GM21619 (cell line): ENCODE data around the gene ABHD2.

Experiments used
- ATAC-seq: cut with Tn5 transposase; IDR thresholded peaks from one replicate; pipeline ENCODE4 v1.9.1; 2021; ENCODE audit not compliant: unreplicated experiment

Gene ABHD2

GRCh38 chr15:89186803-89187202 lies 98.5 kb downstream of the ABHD2 start:
- no peak for ATAC-seq

GRCh38 chr15:89187301-89187985 lies 99.2 kb downstream of the ABHD2 start:
- ATAC-seq = no peak

GRCh38 chr15:89187986-89188514 lies 99.8 kb downstream of the ABHD2 start:
- no peak for ATAC-seq

- no peak for ATAC-seq
Measured at GRCh38 chr15:89192136-89192535, 103.9 kb downstream of the ABHD2 start.

- no peak for ATAC-seq
Measured at GRCh38 chr15:89192766-89193165, 104.5 kb downstream of the ABHD2 start.

GRCh38 chr15:89194608-89195007 lies 106.4 kb downstream of the ABHD2 start:
- ATAC-seq = no peak

- no peak for ATAC-seq
Measured at GRCh38 chr15:89195836-89196235, 107.6 kb downstream of the ABHD2 start.

- ATAC-seq = no peak
Measured at GRCh38 chr15:89196241-89196640, 108.0 kb downstream of the ABHD2 start.

- ATAC-seq = no peak
Measured at GRCh38 chr15:89196994-89197393, 108.7 kb downstream of the ABHD2 start.

- ATAC-seq = no peak
Measured at GRCh38 chr15:89197503-89197971, 109.3 kb downstream of the ABHD2 start.

GRCh38 chr15:89198196-89198595 lies 109.9 kb downstream of the ABHD2 start:
- no peak for ATAC-seq

GRCh38 chr15:89198934-89199333 lies 110.7 kb downstream of the ABHD2 start:
- ATAC-seq = no peak

GRCh38 chr15:89199746-89200145 lies 111.5 kb downstream of the ABHD2 start:
- ATAC-seq = no peak

GRCh38 chr15:89200182-89200581 lies 111.9 kb downstream of the ABHD2 start:
- ATAC-seq = no peak

GRCh38 chr15:89201465-89202005 lies 113.3 kb downstream of the ABHD2 start:
- ATAC-seq = no peak

- ATAC-seq = no peak
Measured at GRCh38 chr15:89203705-89204273, 115.5 kb downstream of the ABHD2 start.

GRCh38 chr15:89205991-89206585 lies 117.8 kb downstream of the ABHD2 start:
- ATAC-seq = no peak

- peak; percentile 85 for ATAC-seq
Measured at GRCh38 chr15:89206908-89207331, 118.7 kb downstream of the ABHD2 start.

- no peak for ATAC-seq
Measured at GRCh38 chr15:89208256-89208655, 120.0 kb downstream of the ABHD2 start.

GRCh38 chr15:89209057-89209456 lies 120.8 kb downstream of the ABHD2 start:
- ATAC-seq = no peak

GRCh38 chr15:89211678-89212170 lies 123.5 kb downstream of the ABHD2 start:
- ATAC-seq = no peak

GRCh38 chr15:89215627-89216026 lies 127.4 kb downstream of the ABHD2 start:
- no peak for ATAC-seq
